Measurements from ENCODE around the gene ITGA1.
"Not testable (repeated sequence)": the region's sequence is repeated elsewhere in the genome, so short reads cannot be mapped to it uniquely, and the experiment has no call there.

ITGA1 gene

GRCh38 chr5:52787600-52788504 is at the start of gene ITGA1, which contains the start of gene PELO:
Gene ITGA1 (plus strand): TSS chr5:52787916. CDS start chr5:52788354, 438 bp downstream.
Gene PELO (plus strand): TSS chr5:52787916. CDS start chr5:52800395, 12,479 bp downstream.
- no peak for DNase-seq

GRCh38 chr5:52738095-52738506 is 49.6 kb upstream of the ITGA1 start:
- no peak for DNase-seq

- no peak for DNase-seq
These were observed 47.7 kb upstream of the ITGA1 start for GRCh38 chr5:52740007-52740406.

- no peak for DNase-seq
These were observed 44.7 kb upstream of the ITGA1 start for GRCh38 chr5:52743012-52743411.

- no peak for DNase-seq
These were observed 44.2 kb upstream of the ITGA1 start for GRCh38 chr5:52743529-52743928.

GRCh38 chr5:52743970-52744369 is 43.7 kb upstream of the ITGA1 start:
- DNase-seq: no peak

GRCh38 chr5:52744867-52745458 is 42.8 kb upstream of the ITGA1 start:
- DNase-seq: not testable (repeated sequence)

GRCh38 chr5:52746539-52746938 is 41.2 kb upstream of the ITGA1 start:
- no peak for DNase-seq

- DNase-seq: no peak
These were observed 39.1 kb upstream of the ITGA1 start for GRCh38 chr5:52748590-52748989.

GRCh38 chr5:52749666-52750065 is 38.0 kb upstream of the ITGA1 start:
- DNase-seq: no peak

- DNase-seq: no peak
These were observed 36.6 kb upstream of the ITGA1 start for GRCh38 chr5:52751137-52751536.

- no peak for DNase-seq
These were observed 33.7 kb upstream of the ITGA1 start for GRCh38 chr5:52754051-52754450.

GRCh38 chr5:52757527-52757926 is 30.2 kb upstream of the ITGA1 start:
- no peak for DNase-seq

GRCh38 chr5:52758014-52758413 is 29.7 kb upstream of the ITGA1 start:
- no peak for DNase-seq

GRCh38 chr5:52759331-52759730 is 28.4 kb upstream of the ITGA1 start:
- no peak for DNase-seq

- no peak for DNase-seq
These were observed 26.9 kb upstream of the ITGA1 start for GRCh38 chr5:52760695-52761366.

- DNase-seq: no peak
These were observed 20.4 kb upstream of the ITGA1 start for GRCh38 chr5:52767217-52767743.

GRCh38 chr5:52767766-52768480 is 19.8 kb upstream of the ITGA1 start:
- no peak for DNase-seq

- DNase-seq: no peak
These were observed 18.7 kb upstream of the ITGA1 start for GRCh38 chr5:52769061-52769460.

GRCh38 chr5:52770287-52770939 is 17.3 kb upstream of the ITGA1 start:
- no peak for DNase-seq

- DNase-seq: no peak
These were observed 16.2 kb upstream of the ITGA1 start for GRCh38 chr5:52771343-52772039.

- no peak for DNase-seq
These were observed 15.0 kb upstream of the ITGA1 start for GRCh38 chr5:52772668-52773067.

All from NCI-H446 (cell line).